HG02840 (cell line): Measurements from ENCODE around the gene GLCCI1.
"Not testable (repeated sequence)": the region's sequence is repeated elsewhere in the genome, so short reads cannot be mapped to it uniquely, and the experiment has no call there.

Source experiments
- ATAC-seq: cut with Tn5 transposase; IDR thresholded peaks from one replicate; pipeline ENCODE4 v1.9.1; 2021; ENCODE audit warnings: mild to moderate bottlenecking, moderate library complexity, moderate number of reproducible peaks; ENCODE audit not compliant: unreplicated experiment, low FRiP score

Gene GLCCI1

GRCh38 chr7:8084836-8085235, 116.2 kb downstream of the GLCCI1 start:
- ATAC-seq: no peak

- no peak for ATAC-seq
These were observed 116.8 kb downstream of the GLCCI1 start for GRCh38 chr7:8085420-8085819.

- ATAC-seq: no peak
These were observed 117.6 kb downstream of the GLCCI1 start for GRCh38 chr7:8086239-8086638.

GRCh38 chr7:8089036-8089780, 120.6 kb downstream of the GLCCI1 start:
- ATAC-seq: no peak

GRCh38 chr7:8092140-8092539, 123.5 kb downstream of the GLCCI1 start:
- no peak for ATAC-seq

GRCh38 chr7:8094164-8095140, 125.9 kb downstream of the GLCCI1 start:
- no peak for ATAC-seq

- not testable (repeated sequence) for ATAC-seq
These were observed 132.7 kb downstream of the GLCCI1 start for GRCh38 chr7:8101292-8101691.

GRCh38 chr7:8103282-8103681, 134.7 kb downstream of the GLCCI1 start:
- no peak for ATAC-seq

GRCh38 chr7:8105449-8106095, 137.0 kb downstream of the GLCCI1 start:
- ATAC-seq: no peak

- ATAC-seq: no peak
These were observed 140.8 kb downstream of the GLCCI1 start for GRCh38 chr7:8109196-8110022.

GRCh38 chr7:8111282-8111960, 142.8 kb downstream of the GLCCI1 start:
- ATAC-seq: no peak

GRCh38 chr7:8112685-8113084, 144.1 kb downstream of the GLCCI1 start:
- no peak for ATAC-seq

GRCh38 chr7:8113184-8113583, 144.6 kb downstream of the GLCCI1 start:
- no peak for ATAC-seq

GRCh38 chr7:8114175-8114574, 145.6 kb downstream of the GLCCI1 start:
- peak; percentile 44 for ATAC-seq

GRCh38 chr7:8115547-8116402, 147.2 kb downstream of the GLCCI1 start:
- ATAC-seq: peak; percentile 86

GRCh38 chr7:8117195-8117594, 148.6 kb downstream of the GLCCI1 start:
- ATAC-seq: no peak

- no peak for ATAC-seq
These were observed 150.7 kb downstream of the GLCCI1 start for GRCh38 chr7:8119262-8119661.

- no peak for ATAC-seq
These were observed 151.9 kb downstream of the GLCCI1 start for GRCh38 chr7:8120390-8121058.
